NCI-H345 treated with DMSO at 0.1 percent for 48 hours (cell line): ENCODE measurements around the gene ERLIN1.

ENCODE experiments used
- DNase-seq: peaks from one replicate; lab custom pipeline; 2025; ENCODE audit not compliant: unreplicated experiment; lab: John Stamatoyannopoulos, UW

ERLIN1 gene

DNA sequence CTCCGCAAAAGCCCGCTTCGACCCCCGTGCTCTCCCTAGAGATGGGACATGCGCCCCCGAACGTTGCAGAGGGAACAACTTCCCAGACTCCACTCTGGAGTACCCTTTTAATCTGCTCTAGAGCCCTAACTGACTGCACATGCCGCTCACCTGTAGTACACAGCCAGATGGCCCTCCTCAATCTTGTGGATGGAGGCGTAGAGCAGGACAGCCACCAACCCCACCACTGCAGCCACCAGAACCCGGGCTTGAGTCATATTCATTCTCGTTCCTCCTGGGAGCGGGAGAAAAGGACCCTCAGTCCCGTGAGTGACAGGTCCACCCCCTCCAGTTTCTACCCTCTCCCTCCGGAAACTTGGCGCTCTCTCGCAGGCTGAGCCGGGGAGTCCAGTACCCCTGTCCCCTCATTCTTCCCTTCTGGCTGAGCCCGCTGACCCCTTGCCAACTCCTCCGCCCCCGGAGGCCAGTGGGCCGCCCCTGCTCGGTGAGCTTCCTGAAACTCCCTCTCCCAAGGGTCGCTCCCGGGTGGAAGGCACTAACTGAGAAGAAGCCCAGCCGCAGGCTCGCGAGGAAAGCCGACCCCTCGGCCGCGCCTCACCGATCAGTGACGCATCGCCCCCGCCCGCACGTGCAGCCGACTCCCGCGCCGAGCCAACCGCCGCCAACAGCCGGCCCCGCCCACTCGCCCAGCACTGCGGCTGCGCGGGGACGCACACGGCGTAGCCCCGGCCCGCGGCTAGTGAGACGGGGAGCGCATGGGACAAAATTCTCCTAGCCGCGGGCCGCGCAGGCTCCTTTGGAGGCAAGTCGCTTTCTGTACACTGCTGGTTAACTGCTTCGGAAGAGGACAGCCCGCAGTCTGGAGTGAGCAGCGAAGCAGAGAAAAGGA is at the start of gene ERLIN1:
TSS of gene ERLIN1 (minus strand) at position 666 of the 889 bp plus-strand sequence. CDS start at position 263, 403 bp downstream.
- DNase-seq, result peak; percentile 64

DNA sequence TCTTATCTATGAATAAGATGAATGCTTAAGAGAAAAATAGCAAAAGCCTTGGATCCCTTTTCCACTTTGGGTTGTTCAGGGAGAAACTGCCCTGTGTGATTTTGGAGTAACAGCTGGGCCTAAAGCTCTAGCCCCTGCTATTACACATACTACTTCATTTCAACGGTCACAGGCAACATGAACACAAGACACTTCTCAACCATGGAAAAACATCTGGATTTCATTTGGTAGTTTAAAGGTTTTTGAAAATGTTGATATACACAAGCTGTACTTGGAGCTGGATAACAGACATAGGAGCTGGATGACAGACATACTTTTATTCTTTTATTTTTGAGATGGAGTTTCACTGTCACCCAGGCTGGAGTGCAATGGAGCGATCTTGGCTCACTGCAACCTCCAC is 46.3 kb upstream of the ERLIN1 start:
- no peak for DNase-seq

DNA sequence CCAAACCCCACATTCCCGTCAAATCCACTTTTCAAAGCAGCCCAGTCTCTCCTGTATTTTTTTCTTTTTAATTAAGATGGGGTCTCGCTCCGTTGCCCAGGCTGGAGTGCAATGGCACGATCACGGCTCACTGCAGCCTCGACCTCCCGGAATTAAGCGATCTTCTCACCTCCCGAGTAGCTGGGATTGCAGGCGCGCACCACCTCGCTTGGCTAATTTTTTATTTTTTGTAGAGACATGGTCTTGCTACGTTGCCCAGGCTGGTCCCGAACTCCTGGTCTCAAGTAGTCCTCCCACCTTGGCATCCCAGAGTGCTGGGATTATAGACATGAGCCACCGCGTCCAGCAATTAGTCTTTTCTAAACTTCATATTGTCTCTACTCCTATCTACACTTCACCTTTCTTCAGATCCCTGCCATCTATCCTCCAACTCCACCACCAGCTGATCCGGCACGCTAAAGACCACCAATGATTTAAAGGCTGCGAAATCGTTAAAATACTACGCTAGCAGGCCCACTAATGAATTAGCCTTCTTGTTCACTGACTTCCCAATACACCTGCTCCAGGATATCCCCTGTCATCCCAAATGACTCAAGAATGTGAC is 44.1 kb upstream of the ERLIN1 start:
- DNase-seq, result no peak

DNA sequence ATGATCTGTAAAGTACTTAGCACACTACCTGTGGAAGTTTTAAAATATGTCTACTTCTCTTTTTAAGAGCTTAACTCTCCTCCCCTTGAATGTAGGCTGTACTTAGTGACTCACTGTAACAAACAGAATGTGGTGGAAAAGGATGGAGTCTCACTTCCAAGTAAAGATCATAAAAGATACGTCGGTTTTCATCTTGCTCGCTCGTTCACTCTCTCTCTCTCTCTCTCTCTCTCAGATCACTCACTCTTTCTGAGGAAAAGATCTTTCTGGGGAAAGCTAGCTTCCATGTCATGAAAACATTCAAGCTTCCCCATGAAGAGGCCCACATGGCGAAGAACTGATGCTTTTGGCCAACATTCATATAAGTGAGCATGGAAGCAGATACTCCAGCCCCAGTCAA is 38.0 kb upstream of the ERLIN1 start:
- DNase-seq, result no peak

GRCh38 chr10:100222529-100222928 is 36.7 kb upstream of the ERLIN1 start:
- DNase-seq, result no peak

DNA sequence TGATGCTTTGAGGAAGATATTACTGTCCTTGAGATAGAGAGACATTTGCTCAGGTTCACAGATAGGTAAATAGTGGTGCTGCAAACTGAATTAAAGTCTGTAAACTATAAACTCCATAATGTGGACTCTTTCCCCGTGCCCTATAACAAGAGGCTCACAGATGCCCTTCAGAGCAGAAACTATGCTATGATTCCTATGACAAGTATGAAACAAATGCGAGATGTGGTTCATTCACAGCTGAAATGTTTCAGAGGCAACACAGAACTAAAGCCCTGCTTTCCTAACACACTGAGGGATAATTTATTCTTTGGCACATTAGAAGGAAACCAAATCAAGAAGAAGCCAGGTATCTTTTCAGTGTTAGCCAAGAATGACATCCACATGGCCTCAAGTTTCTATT is 30.2 kb upstream of the ERLIN1 start:
- no peak for DNase-seq

DNA sequence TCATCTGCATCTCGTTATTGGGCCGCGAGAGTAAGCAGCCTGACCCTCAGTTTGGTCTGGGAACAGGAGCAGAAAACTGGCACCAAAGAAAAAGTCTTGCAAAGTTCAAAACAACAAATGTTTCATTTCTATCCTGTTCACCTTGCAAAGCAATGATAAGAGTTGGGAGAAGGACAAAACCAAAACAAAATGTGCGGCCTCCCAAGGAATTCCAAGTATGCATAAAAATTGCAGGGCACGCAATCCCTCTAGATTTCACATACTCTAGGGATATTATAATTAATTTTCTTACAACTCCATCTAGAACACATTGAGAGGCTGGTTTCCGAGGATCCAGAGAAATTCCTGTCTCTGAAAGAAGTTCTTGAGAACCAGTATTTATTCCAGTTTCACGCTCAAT is 23.5 kb upstream of the ERLIN1 start:
- no peak for DNase-seq

GRCh38 chr10:100208276-100208675 is 22.4 kb upstream of the ERLIN1 start:
- DNase-seq, result no peak

DNA sequence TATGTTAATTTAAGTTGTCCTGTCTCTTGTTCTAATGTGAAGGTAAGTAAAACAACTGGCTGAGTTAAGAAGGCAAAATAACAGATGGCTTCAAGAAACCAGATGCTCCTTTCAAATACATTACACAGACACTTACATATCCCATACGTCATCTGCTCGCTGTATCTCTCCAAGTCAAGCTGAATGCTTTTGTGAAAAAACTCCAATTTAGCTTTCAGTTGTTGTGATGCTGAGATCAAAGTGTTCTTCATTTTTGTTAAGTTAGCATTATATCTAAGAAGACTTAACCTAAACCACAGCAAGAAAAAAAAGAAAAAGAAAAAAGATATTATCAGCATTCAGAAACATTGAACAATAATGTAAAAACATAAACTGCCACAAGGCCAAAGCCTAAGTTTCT is 18.5 kb upstream of the ERLIN1 start:
- no peak for DNase-seq

DNA sequence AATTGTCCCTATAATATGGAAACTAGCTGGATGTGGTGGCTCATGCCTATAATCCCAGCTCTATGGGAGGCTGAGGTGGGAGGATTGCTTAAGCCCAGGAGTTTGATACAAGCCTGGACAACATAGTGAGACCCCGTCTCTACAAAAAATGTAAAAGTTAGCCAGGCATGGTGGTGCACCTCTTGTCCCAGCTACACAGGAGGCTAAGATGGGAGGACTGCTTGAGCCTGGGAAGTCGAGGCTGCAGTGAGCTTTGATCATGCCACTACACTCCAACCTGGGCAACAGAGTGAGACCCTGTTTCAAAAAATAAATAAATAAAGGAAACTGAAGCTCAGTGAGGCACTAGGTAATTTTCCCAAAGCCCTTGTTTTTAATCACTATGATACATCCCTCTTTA is 15.7 kb upstream of the ERLIN1 start:
- DNase-seq, result no peak

- DNase-seq, result no peak
Observed at GRCh38 chr10:100194711-100195110, 8.9 kb upstream of the ERLIN1 start.

- DNase-seq, result no peak
Observed at GRCh38 chr10:100192350-100192749, 6.5 kb upstream of the ERLIN1 start.

- no peak for DNase-seq
Observed at GRCh38 chr10:100186253-100187212, 704 bp upstream of the ERLIN1 start.

GRCh38 chr10:100184840-100185239 is 989 bp downstream of the ERLIN1 start:
- DNase-seq, result no peak

- DNase-seq, result no peak
Observed at GRCh38 chr10:100184426-100184825, 1.4 kb downstream of the ERLIN1 start.

DNA sequence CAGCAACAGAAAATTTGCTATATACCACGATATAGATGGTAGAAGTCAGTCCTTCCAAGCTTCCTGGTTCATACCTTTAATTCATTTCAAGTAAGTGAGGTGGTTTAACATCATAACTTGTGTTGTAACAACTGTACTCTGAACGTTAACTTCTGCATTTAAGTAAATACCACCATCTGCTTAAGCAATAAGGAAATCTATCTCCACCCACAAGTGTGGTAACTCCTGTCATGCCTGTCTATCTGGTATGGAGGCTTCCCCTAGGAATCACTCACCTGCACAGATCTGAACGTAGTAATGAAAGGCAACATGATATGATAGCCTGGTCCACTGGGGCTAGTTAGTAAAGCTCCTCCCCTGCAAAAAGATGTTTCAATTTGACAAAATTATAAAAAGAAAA is 2.3 kb downstream of the ERLIN1 start:
- DNase-seq, result no peak

DNA sequence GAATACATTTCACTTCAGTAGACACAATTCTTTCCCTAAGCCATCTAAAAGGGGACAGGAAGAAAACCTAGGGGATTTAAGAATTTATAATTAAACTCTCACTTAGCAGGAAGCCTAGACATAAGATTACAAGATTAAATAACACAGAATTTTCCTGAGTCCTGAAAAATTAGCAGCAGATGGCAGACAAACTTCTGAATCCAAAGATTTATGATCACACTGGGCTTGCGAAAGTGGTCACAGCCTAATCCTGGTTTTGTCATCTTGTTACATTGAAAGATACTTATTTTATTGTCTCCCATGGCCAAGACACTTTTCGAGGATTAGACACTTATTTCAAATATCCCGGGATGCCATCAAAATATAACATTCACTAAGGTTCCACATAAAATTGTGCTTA is 2.9 kb downstream of the ERLIN1 start:
- no peak for DNase-seq

GRCh38 chr10:100182281-100182680 is 3.5 kb downstream of the ERLIN1 start:
- no peak for DNase-seq

DNA sequence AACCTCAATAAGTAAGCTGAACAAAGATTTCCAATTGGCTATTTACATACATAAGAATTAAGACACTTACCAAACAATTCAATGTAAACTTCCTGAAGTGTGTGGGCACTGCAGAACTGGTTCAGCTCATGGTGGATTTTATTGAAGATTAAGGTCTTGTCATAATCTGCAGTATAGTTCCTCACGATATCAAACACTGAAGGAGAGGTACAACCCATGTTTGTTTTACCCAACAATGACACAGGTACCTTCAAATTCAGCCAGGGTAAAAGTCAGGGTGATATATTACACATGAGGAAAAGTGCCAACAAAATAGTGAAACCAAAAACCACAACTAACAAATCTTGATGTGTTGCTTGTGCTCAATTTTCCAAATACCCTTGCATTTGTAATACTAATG is 10.0 kb downstream of the ERLIN1 start:
- no peak for DNase-seq

- DNase-seq, result no peak
Observed at GRCh38 chr10:100174699-100175677, 10.8 kb downstream of the ERLIN1 start.
